DMS153 treated with DMSO at 0.1 percent for 48 hours (cell line): ENCODE measurements around the gene USP37.
"Not testable (repeated sequence)": the region's sequence is repeated elsewhere in the genome, so short reads cannot be mapped to it uniquely, and the experiment has no call there.

ENCODE experiments used
- DNase-seq: peaks from one replicate; lab custom pipeline; 2025; ENCODE audit not compliant: unreplicated experiment; lab: John Stamatoyannopoulos, UW

USP37 gene

DNA sequence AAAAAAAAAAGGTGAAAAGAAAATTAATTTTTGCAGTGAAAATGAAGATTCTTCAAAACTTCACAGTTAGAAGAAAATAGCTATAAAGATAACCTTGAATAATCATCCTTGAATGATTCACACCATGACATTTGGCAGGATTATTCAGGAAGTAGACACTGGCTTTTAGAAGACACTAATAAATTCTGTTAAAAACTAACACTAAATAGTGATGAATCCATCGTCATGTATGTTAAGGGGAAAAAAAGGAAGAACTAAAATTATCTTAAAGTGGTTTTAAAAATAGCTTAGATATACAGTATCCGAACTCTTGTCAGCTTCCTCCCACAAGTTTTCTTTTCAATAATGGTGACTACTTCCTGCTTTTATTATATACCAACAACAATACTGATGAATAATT, 10.2 kb downstream of the USP37 start:
- DNase-seq = no peak

DNA sequence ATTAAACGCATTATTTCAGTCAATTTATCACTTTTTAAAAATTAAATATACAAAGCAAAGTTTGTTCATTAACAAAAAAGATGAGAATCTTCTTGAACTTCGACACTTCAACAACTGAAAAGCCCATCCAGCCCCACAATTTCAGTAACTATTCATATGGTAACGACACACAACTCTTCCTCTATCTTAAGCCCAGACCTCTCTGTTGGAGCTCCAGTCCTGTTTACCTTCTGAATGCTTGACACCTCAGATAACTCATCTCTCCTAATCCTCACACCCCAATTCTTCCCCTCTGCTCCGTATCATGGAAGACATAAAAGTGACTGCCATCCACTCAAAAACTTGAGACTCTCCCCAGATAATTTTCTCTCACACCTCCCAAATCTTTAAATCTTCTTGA, 12.6 kb downstream of the USP37 start:
- DNase-seq = no peak

DNA sequence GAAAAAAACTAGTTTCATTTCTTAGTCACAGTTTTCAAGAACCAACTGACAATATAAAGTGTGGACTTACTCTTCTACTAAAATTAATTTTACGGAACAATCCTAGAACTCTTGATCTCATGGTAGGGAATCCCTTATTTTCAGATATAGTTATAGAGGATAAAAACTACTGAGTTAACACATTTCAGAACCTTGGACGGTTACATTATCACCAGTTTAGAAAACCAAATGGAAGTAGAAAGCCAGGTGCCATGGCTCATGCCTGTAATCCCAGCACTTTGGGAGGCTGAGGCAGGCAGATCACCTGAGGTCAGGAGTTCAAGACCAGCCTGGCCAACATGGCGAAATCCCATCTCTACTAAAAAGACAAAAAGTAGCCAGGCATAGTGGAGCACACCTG, 13.9 kb downstream of the USP37 start:
- not testable (repeated sequence) for DNase-seq

DNA sequence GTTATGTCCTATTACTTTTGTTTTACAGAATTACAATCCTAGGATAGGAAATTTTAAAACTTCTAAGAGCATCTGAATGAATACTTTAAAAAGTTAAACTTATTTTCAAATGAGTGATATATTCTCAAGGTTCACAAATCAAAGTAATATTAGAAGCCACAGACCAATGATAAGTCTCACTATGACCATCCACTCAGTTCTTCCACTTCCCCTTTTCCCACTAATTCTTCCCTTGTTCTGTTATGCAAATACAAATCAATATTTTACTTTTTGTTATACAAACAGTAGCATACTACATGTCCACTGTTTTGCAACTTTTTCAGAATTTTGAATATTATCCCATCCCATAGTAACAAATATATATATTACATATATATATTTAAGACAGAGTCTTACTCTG, 20.2 kb downstream of the USP37 start:
- DNase-seq = no peak

DNA sequence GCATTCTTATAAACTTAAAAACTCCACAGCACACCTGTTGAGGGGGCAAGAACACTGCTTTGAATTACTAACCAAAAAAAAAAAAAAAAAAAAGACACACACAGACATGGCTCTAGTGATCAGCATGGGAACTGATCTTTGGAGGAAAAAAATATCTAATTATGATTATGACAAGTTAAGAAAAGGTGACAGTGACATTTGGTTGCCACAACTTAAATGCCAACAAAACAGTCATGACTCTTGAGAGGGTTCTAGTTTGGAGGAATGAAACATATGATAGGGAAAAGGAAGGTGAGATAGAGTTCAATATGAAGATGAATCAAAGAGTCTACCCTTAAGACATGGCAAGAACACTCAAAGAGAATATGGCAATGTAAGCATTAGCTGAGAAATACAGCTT, 20.6 kb downstream of the USP37 start:
- DNase-seq = no peak

DNA sequence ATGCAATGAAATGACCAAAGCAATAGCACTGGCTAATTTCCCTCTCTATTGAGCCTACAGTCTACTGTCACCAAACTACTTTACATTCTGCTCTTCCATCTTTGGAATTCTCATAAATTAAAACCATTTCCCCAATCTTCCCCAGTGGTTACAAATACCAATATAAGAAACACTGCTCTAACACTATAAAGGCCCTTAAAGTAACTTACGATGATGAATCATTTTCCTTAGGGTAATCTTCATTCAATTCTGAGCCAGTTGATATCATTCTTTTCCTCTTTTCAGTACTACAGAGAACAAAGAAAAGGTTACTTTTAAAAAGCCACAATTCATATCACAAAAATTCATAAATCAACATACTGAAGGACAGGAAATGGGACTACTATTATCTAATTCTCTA, 22.1 kb downstream of the USP37 start:
- no peak for DNase-seq

DNA sequence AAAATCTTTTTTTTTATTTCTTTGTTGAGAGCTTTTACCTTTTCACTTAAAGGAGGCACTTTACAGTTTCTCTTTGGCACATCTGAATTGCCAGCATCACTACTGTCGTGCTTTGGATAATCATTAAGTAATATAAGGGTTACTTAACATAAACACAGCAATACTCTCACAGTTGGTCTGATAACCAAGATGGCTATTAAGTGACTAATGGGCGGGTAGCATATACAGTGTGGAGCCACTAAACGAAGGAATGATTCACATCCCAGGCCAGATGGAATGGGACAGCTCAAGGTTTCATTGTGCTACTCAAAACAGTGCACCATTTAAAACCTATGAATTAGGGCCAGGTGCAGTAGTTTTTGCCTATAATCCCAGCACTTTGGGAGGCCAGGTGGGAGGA, 28.1 kb downstream of the USP37 start:
- no peak for DNase-seq

DNA sequence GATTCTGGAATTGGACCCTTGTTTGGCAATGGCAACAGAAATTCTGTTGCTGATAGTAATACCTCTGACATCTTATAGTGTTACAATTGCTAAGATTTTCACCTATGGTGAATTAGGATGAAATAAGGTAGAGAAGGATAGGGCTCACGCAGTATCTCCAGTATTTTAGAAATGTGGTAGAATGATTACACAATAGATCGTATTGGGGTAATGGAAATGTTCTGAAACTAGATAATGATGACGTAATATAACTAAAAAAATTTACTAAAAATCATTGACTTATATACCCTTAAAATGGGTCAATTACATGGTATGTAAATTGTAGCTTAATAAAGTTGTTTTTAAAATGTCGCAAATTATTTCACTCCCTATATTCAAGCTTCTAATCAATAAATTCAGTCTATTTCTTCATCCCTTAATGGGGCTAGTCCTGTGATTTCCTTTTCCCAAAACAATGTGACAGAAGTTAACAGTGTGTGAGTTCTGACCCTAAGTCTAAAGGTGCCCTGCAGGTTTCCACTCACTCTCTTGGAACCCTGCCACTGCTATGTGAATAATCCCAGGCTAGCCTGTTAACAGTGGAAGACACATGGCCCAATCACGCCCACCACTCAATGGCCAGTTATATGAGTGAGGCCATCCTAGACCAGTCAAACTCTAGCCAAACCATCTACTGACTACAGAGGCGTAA, 31.2 kb downstream of the USP37 start:
- DNase-seq = no peak

DNA sequence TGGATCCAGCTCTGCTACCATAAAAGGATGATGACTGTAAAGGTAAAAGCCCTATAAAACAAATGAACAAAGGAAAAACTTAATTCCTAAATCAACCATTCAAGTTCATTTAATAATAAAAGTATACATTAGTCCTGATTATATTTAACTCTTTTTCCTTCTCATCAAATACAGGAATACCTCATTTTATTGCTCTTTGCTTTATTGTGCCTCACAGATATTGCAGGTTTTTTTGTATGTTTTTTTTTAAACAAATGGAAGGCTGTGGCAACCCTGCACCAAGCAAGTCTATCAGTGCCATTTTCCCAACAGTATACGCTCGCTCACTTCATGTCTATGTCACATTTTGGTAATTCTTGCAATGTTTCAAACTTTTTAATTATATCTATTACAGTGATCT, 38.2 kb downstream of the USP37 start:
- DNase-seq = no peak

DNA sequence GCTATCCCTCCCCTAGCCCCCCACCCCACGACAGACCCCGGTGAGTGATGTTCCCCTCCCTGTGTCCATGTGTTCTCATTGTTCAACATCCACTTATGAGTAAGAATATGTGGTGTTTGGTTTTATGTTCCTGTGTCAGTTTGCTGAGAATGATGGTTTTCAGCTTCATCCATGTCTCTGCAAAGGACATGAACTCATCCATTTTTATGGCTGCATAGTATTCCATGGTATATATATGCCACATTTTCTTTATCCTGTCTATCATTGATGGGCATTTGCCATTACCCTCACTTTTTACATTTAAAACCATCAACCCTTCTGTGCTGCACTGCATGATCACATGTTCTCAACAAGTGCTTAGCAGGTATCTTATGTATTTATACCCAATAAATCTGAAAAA, 39.7 kb downstream of the USP37 start:
- DNase-seq = not testable (repeated sequence)

DNA sequence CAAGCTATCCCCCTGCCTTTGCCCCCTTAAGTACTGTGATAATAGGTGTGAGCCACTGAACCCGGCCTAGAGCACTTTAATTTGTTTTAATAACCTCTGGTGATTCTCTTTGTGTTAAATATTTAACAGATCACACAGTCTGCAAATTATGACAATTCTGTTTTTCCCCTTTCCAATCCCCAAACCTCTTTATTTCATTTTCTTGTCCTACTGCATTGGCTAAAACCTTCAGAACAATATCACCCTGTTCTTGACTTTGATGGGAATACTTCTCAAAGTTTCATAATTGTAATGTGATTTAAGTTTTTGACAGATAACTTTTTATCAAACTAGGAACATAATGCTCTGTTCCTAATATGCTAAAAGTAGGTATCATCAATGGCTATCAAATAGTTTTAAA, 44.5 kb downstream of the USP37 start:
- no peak for DNase-seq

DNA sequence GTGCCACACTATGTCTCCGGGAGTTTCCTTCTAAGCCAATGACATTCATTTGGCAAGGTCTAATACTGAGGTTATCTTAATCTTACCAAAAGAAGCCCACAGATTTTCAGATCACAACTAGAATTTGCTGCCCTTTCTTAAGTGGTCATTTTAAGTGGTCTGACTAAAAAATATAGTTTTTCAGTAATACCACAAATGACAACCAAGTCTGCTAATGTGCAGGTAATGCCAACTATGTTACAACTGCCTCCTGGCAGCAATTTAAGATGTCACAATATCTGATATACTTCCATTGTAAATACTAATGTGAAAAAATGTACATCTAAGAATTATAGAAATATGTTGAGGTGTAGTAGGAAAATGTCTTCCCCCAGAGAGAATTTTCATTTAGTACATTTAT, 49.3 kb downstream of the USP37 start:
- DNase-seq = no peak

DNA sequence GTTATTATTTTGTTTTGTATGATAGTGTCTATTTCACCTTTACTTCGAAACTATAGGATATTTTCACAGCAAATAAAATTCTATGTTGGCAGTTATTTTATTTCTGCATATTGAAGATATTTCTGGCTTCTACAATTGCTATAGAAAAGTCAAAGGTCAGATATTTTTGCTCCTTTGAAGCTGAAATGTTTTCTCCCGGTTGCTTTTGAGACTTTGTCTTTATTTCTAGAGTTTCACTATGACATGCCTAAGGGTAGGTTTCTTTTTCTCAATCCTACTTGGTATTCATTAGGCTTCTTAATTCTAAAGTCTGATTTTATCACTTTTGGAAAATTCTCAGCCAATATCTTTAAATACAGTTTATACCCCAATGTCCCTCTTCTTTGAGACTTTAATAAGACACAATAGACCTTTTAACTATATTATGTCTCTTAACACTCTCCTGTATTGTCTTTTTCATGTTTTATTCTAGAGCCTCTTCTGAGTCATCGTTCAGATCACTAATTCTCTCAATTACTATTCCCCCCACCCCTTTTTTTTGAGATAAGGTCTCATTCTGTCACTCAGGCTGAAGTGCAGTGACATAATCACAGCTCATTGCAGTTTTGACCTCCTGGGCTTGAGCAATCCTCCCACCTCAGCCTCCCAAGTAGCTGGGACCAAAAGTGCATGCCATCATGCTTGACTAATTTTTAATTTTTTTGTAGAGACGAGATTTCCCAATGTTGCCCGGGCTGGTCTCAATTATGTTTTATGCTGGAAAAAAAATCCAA, 50.5 kb downstream of the USP37 start:
- DNase-seq = no peak

DNA sequence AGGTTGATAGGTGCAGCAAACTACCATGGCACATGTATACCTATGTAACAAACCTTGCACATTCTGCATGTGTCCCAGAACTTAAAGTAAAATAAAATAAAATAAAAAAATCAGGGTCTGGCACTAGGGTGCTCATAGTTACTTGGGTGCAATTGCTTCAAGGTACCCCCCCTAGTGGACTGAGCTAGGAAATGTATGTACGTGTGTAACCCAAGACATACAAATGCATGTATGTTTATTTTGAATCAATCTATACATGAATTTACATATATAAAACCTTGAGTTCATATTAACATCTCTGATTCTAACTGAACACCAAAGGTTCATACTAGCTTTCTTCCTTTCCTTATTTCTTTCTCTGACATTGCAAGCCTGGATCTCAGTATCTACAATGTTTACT, 51.5 kb downstream of the USP37 start:
- no peak for DNase-seq

DNA sequence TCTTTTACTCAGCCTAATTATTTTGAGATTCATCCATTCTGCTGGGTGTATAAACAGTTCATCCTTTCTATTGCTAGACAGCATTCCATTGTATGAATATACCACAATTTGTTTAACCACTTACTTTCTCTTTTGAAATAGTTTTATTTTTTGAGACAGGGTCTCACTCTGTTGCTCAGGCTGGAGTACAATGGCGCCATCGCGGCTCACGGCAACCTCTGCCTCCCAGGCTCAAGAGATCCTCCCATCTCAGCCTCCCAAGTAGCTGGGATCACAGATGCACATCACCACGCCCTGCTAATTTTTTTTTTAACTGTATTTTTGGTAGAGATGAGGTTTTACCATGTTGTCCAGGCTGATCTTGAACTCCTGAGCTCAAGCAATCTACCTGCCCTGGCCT, 54.5 kb downstream of the USP37 start:
- DNase-seq = no peak

DNA sequence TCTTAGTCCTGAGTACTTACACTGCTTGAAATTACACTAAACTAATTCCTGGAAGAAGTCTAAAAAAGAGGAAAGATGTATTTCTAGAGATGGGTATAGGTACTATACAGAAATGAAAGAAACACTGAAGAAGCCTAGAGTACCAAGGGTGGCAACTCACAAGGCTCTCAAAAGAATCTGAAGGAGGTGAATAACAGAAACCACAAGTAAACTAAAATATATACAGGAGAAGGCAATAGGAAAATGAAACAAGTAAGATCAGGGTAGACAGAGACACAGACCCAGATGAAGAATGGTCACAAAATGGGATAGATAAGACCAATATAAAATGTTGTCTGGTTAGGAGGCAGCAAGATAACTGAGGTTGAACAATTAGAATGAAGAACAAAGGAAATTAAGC, 59.9 kb downstream of the USP37 start:
- DNase-seq = no peak

DNA sequence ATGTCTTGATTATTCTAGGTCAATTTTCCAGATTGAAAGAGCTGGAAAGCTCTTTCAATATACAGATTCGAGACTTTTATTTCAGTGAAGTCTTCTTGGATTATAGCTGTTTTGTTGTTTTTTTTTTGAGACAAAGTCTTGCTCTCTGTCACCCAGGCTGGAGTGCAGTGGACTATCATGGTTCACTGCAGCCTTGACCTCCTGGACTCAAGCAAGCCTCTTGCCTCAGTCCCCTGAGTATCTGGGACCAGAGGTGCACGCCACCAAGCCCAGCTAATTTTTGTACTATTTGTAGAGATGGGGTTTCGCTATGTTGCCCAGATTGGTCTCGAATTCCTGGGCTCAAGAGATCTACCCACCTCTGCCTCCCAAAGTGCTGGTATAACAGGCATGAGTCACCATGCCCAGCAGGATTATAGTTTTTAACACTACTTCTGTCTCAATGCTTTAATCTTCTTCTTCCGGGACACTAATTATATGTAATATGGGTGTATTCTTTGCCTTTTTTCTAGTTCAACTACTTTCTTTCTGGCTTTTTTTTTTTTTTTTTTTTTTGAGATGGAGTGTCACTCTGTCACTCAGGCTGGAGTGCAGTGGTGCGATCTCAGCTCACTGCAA, 62.3 kb downstream of the USP37 start:
- DNase-seq = no peak

DNA sequence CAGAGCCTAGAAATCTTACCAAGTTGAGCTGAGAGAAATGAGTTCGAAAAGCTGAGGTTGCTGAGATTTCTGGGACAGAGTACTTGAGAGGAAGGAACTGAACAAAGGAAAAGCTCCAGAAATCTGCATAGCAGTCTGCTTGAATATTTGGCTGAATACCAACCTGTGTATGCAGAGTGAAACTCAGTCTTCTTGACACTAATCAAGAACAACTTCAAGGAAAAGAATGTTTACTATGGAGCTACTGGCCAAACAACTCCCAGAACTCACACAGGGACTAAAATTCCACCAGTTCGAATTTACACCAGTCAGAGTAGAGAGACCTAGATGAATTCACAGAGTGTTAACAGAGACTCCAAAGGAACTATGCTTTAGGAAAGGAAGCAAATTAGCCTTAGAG, 66.5 kb downstream of the USP37 start:
- no peak for DNase-seq

DNA sequence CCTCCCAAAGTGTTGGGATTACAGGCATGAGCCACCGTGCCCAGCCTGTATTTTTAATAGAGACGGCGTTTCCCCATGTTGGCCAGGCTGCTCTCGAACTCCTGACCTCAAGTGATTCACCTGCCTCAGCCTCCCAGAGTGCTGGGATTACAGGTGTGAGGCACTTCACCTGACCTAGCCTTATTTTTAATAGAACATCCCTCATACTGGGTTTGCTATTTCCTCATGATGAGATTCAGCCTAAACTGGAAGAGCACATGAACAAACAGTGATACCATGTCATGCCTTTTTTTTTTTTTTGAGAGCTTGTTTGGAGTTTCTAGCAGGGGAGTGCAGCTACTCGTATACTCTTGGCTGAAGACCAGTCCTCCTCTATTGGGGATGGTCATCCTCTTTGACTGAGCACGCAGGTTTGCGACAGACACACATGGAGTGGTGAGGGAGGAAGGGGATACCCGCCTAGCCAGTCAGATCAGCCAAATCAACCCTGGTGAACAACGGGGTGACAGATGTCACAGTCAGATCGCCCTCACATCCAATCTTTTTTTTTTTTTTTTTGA, 67.6 kb downstream of the USP37 start:
- DNase-seq = no peak

DNA sequence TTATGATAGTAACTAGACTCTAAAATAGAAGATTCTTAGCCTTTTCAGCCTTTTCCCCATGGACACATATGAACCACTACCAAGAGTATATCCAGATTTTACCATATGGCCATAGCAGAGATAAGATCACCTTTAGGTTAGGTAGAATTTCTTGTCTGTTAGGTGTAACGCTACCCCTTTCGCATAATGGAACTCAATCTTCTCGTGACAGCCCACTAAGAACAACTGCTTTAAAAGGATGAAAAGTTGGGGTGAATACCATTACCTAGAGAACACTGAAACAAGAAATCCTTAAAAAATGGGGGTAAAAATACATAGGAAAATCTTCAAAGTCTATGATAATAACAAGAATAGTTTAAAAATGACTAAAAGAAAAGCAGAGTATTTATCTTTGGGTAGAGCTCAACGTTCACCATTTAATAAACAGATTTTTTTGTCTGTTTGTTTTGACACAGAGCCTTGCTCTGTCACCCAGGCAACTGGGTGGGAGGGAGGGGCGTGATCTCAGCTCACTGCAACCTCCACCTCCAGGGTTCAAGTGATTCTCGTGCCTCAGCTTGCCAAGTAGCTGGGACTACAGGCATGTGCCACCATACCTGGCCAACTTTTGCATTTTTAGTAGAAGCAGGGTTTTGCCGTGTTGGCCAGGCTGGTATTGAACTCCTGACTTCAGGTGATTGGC, 82.0 kb downstream of the USP37 start:
- DNase-seq = no peak

DNA sequence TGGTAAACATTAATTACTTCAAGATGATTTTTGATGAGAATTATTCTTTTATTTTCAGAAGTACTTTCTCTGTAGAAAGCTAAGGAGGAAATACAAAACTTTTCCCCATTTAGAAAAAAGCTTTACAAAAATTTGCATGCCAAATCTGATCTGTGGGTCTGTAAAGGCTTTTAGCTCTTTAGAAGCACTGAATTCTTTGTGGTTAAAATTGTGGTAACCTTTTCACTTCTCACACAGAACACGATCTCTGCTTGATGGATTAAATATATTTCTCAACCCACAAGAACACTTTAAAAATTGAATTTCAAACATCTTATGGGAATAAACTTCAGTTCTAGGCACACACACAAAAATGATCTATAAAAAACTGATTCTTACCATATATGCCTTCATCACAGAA, 85.5 kb downstream of the USP37 start:
- no peak for DNase-seq

DNA sequence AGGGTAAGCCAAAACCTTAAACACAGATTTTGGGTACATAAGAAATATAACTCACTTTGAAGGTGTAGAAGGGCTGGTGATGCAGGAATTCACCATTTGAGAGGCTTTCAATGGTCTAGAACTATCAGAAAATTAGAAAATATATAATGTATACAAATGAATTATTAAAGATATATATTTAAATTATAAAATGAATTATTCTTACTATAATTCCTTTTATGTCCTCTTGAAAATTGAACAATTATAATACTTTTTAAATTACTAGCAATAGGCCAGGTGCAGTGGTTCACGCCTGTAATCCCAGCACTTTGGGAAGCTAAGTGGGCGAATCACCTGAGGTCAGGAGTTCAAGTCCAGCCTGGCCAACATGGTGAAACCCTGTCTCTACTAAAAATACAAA, 88.6 kb downstream of the USP37 start:
- no peak for DNase-seq
